ENCODE measurements around the gene SV2B.

The SV2B gene

DNA sequence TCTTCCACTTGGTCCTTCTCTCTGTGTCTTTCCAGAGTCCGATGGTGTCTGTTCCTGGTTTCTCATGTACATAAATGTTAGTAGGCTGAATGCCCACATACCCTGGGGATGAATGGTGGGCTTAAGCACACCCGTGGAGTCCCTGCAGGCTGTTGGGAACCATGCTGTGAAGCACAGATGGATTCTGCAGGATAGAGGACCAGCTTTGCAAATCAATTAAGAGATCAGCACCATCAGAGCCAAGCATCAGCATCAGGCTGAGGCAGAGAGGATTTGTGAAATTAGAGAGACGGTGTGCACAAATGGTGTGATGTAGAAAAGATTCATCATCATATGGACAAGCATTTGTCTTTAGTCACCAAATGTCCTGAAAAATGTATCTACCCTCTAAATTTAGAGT lies 127.1 kb downstream of the SV2B start:
- Histone ChIP-seq H3K4me3 (replicated peaks; ENCODE audit: insufficient read depth, low read length) (no peak overlapping the region), H3K27me3 (ENCODE audit: insufficient read depth, poor library complexity, severe bottlenecking) (no peaks in the 10 kb centered on the region), H3K27ac (replicated peaks) (no peak overlapping the region)
- TF ChIP-seq, protein P1, sequence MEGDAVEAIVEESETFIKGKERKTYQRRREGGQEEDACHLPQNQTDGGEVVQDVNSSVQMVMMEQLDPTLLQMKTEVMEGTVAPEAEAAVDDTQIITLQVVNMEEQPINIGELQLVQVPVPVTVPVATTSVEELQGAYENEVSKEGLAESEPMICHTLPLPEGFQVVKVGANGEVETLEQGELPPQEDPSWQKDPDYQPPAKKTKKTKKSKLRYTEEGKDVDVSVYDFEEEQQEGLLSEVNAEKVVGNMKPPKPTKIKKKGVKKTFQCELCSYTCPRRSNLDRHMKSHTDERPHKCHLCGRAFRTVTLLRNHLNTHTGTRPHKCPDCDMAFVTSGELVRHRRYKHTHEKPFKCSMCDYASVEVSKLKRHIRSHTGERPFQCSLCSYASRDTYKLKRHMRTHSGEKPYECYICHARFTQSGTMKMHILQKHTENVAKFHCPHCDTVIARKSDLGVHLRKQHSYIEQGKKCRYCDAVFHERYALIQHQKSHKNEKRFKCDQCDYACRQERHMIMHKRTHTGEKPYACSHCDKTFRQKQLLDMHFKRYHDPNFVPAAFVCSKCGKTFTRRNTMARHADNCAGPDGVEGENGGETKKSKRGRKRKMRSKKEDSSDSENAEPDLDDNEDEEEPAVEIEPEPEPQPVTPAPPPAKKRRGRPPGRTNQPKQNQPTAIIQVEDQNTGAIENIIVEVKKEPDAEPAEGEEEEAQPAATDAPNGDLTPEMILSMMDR (IDR thresholded peaks at IDR 0.05; ENCODE audit: insufficient read depth, low read length) = no peak
- TF ChIP-seq GABPA (IDR thresholded peaks at IDR 0.05; ENCODE audit: low read depth) (no peak), POLR2AphosphoS5 (IDR thresholded peaks at IDR 0.05; ENCODE audit: low read depth) (no peak), SPI1 (IDR thresholded peaks at IDR 0.05; ENCODE audit: borderline replicate concordance, low read depth) (no peak)
- TF ChIP-seq, protein P2, sequence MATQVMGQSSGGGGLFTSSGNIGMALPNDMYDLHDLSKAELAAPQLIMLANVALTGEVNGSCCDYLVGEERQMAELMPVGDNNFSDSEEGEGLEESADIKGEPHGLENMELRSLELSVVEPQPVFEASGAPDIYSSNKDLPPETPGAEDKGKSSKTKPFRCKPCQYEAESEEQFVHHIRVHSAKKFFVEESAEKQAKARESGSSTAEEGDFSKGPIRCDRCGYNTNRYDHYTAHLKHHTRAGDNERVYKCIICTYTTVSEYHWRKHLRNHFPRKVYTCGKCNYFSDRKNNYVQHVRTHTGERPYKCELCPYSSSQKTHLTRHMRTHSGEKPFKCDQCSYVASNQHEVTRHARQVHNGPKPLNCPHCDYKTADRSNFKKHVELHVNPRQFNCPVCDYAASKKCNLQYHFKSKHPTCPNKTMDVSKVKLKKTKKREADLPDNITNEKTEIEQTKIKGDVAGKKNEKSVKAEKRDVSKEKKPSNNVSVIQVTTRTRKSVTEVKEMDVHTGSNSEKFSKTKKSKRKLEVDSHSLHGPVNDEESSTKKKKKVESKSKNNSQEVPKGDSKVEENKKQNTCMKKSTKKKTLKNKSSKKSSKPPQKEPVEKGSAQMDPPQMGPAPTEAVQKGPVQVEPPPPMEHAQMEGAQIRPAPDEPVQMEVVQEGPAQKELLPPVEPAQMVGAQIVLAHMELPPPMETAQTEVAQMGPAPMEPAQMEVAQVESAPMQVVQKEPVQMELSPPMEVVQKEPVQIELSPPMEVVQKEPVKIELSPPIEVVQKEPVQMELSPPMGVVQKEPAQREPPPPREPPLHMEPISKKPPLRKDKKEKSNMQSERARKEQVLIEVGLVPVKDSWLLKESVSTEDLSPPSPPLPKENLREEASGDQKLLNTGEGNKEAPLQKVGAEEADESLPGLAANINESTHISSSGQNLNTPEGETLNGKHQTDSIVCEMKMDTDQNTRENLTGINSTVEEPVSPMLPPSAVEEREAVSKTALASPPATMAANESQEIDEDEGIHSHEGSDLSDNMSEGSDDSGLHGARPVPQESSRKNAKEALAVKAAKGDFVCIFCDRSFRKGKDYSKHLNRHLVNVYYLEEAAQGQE (IDR thresholded peaks at IDR 0.05; ENCODE audit: insufficient replicate concordance, low read depth) = no peak
- no peak for DNase-seq (ENCODE audit: low read depth in 1 of 2, low spot score in 1 of 2)

DNA sequence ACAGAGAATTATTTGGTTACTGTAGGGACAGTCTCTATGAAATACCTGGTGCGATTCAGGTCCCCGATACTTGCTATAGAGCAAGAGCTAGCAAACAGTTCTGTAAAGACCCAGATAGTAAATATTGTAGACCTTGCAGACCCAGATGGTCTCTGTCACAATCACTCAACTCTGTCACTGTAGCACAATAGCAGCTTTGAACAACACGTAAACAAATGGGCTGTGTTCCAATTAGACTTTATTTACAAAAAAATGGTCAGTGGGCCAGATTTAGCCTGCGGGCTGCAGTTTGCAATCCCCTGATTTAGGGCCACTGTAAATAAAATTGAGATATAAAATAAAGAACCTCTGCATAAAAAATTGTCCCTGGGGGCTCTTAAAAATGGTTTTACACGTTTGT lies 127.7 kb downstream of the SV2B start:
- H3K27ac ChIP-seq (replicated peaks) = no peak overlapping the region
- DNase-seq (ENCODE audit: low read depth in 1 of 2, low spot score in 1 of 2) = no peak
- H3K4me3 ChIP-seq (replicated peaks; ENCODE audit: insufficient read depth, low read length) = no peak overlapping the region
- TF ChIP-seq POLR2AphosphoS5 (IDR thresholded peaks at IDR 0.05; ENCODE audit: low read depth) (no peak), SPI1 (IDR thresholded peaks at IDR 0.05; ENCODE audit: borderline replicate concordance, low read depth) (no peak), GABPA (IDR thresholded peaks at IDR 0.05; ENCODE audit: low read depth) (no peak)
- TF ChIP-seq, protein P1 (IDR thresholded peaks at IDR 0.05; ENCODE audit: insufficient read depth, low read length) = no peak
- TF ChIP-seq, protein P2 (IDR thresholded peaks at IDR 0.05; ENCODE audit: insufficient replicate concordance, low read depth) = no peak
- no peaks in the 10 kb centered on the region for H3K27me3 ChIP-seq (ENCODE audit: insufficient read depth, poor library complexity, severe bottlenecking)

DNA sequence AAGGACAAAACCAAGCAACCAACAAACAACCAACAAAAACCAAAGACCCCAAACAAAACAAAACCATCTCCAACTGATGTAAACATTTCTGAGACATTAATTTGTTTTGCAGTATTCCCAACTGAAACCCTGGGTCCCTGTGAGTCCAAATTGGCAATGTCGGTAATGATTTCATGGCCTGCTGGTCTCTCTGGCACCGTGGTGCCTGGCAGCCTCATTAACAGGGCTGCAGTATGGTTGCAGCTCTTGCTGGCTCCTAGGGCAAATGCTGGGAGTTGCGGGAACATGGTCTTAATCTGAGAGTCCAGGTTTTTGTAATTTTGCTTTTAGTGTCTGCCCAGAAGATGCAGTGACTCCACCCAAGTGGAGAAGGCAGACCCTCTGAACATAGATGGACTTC lies 128.3 kb downstream of the SV2B start:
- no peak overlapping the region for H3K4me3 ChIP-seq (replicated peaks; ENCODE audit: insufficient read depth, low read length)
- H3K27me3 ChIP-seq (ENCODE audit: insufficient read depth, poor library complexity, severe bottlenecking) = no peaks in the 10 kb centered on the region
- H3K27ac ChIP-seq (replicated peaks) = no peak overlapping the region
- DNase-seq (ENCODE audit: low read depth in 1 of 2, low spot score in 1 of 2) = no peak
- no peak for TF ChIP-seq GABPA (IDR thresholded peaks at IDR 0.05; ENCODE audit: low read depth)
- no peak for TF ChIP-seq SPI1 (IDR thresholded peaks at IDR 0.05; ENCODE audit: borderline replicate concordance, low read depth)
- TF ChIP-seq POLR2AphosphoS5 (IDR thresholded peaks at IDR 0.05; ENCODE audit: low read depth) = no peak
- TF ChIP-seq, protein P2 (IDR thresholded peaks at IDR 0.05; ENCODE audit: insufficient replicate concordance, low read depth) = no peak
- TF ChIP-seq, protein P1 (IDR thresholded peaks at IDR 0.05; ENCODE audit: insufficient read depth, low read length) = no peak

All from HL-60 (cell line).